ENCODE data around the gene FBXL3. TPM values are rescaled to one million over a fixed set of nuclear protein-coding genes. Genes with fewer than 3 reads are reported as not detected.

FBXL3 gene
- total RNA-seq, 5 donors from 2014 or later (not counting 1 experiment from before 2014, with no cell fraction given), result 58.6 to 89.1 (median 80.0) TPM

GRCh38 chr13:77040835-77041234, 13.9 kb upstream of the FBXL3 start:
- no peaks in the 10 kb centered on the region for H3K27me3 ChIP-seq (replicated peaks in 1 of 2; ENCODE audit: control insufficient read depth in 2 of 2, extremely low read depth in 1 of 2, insufficient read depth in 2 of 2, low read length in 1 of 2)
- H3K36me3 Mint-ChIP-seq, result peaks cover 14% of the 10 kb centered on the region
- H3K4me1 Mint-ChIP-seq, result peaks cover 4 to 7% (median 4%) of the 10 kb centered on the region in 3 donors
- ChIA-PET CTCF (no interaction called here), POLR2A (no interaction called here)
- peaks cover 0 to 11% of the 10 kb centered on the region in 2 donors for H3K36me3 ChIP-seq (ENCODE audit: control insufficient read depth in 2 of 2, extremely low read depth in 1 of 2, insufficient read depth in 1 of 2, low read length in 1 of 2)
- H3K4me1 ChIP-seq (ENCODE audit: control insufficient read depth in 1 of 2, extremely low read depth in 1 of 2, insufficient read depth in 2 of 2, low read length in 2 of 2), result no peaks in the 10 kb centered on the region
- H3K9me3 ChIP-seq, result no peaks in the 10 kb centered on the region
- H3K4me3 ChIP-seq (ENCODE audit: control insufficient read depth in 1 of 2, extremely low read depth in 1 of 2, low read length in 1 of 2), result no peak overlapping the region
- DNase-seq (no peak), ATAC-seq (replicated peaks in 1 of 4) (no peak)
- no peaks in the 10 kb centered on the region for H3K9me3 Mint-ChIP-seq
- WGBS (ENCODE audit: insufficient coverage), result 95% methylated on average over 7 of the region's 9 CpGs
- H3K4me3 Mint-ChIP-seq, result no peak overlapping the region
- H3K27ac Mint-ChIP-seq, result no peak overlapping the region
- no peak overlapping the region for H3K27ac ChIP-seq (ENCODE audit: low read length)
- no peaks in the 10 kb centered on the region for H3K27me3 Mint-ChIP-seq

GRCh38 chr13:77040076-77040475, 13.1 kb upstream of the FBXL3 start:
- ATAC-seq (replicated peaks in 1 of 4) (no peak), DNase-seq (no peak)
- Mint-ChIP-seq H3K4me3 (no peak overlapping the region), H3K27me3 (no peaks in the 10 kb centered on the region), H3K4me1 (peaks cover 4 to 7% (median 4%) of the 10 kb centered on the region in 3 donors), H3K27ac (no peak overlapping the region), H3K36me3 (peaks cover 12% of the 10 kb centered on the region), H3K9me3 (no peaks in the 10 kb centered on the region)
- Histone ChIP-seq H3K4me1 (ENCODE audit: control insufficient read depth in 1 of 2, extremely low read depth in 1 of 2, insufficient read depth in 2 of 2, low read length in 2 of 2) (no peaks in the 10 kb centered on the region), H3K27me3 (replicated peaks in 1 of 2; ENCODE audit: control insufficient read depth in 2 of 2, extremely low read depth in 1 of 2, insufficient read depth in 2 of 2, low read length in 1 of 2) (no peaks in the 10 kb centered on the region), H3K36me3 (ENCODE audit: control insufficient read depth in 2 of 2, extremely low read depth in 1 of 2, insufficient read depth in 1 of 2, low read length in 1 of 2) (peaks cover 0 to 5% of the 10 kb centered on the region in 2 donors), H3K27ac (ENCODE audit: low read length) (no peak overlapping the region), H3K4me3 (ENCODE audit: control insufficient read depth in 1 of 2, extremely low read depth in 1 of 2, low read length in 1 of 2) (no peak overlapping the region), H3K9me3 (no peaks in the 10 kb centered on the region)
- ChIA-PET CTCF (no interaction called here), POLR2A (interaction anchor here in 1 of 2 donors (0.7 kb wide), 1 partner anchor 132 kb away, joined by 3 read pairs; no protein-coding TSS in a partner anchor)
- WGBS (ENCODE audit: insufficient coverage), result 100% methylated on average over 4 of the region's 7 CpGs

- no peaks in the 10 kb centered on the region for H3K9me3 ChIP-seq
- no peak overlapping the region for H3K27ac ChIP-seq (ENCODE audit: low read length)
- H3K27me3 ChIP-seq (replicated peaks in 1 of 2; ENCODE audit: control insufficient read depth in 2 of 2, extremely low read depth in 1 of 2, insufficient read depth in 2 of 2, low read length in 1 of 2), result no peaks in the 10 kb centered on the region
- Mint-ChIP-seq H3K9me3 (no peaks in the 10 kb centered on the region), H3K4me3 (no peak overlapping the region), H3K36me3 (peaks cover 4% of the 10 kb centered on the region), H3K27ac (no peak overlapping the region), H3K27me3 (no peaks in the 10 kb centered on the region), H3K4me1 (peaks cover 4 to 7% (median 4%) of the 10 kb centered on the region in 3 donors)
- ChIA-PET POLR2A (no interaction called here), CTCF (no interaction called here)
- DNase-seq (no peak), ATAC-seq (replicated peaks in 1 of 4) (no peak)
- no CpG with 5 or more reads among the region's 5 CpGs for WGBS (ENCODE audit: insufficient coverage)
- H3K4me3 ChIP-seq (ENCODE audit: control insufficient read depth in 1 of 2, extremely low read depth in 1 of 2, low read length in 1 of 2), result no peak overlapping the region
- H3K4me1 ChIP-seq (ENCODE audit: control insufficient read depth in 1 of 2, extremely low read depth in 1 of 2, insufficient read depth in 2 of 2, low read length in 2 of 2), result no peaks in the 10 kb centered on the region
- no peaks in the 10 kb centered on the region for H3K36me3 ChIP-seq (ENCODE audit: control insufficient read depth in 2 of 2, extremely low read depth in 1 of 2, insufficient read depth in 1 of 2, low read length in 1 of 2)
Measured at GRCh38 chr13:77038907-77039480, 12.0 kb upstream of the FBXL3 start.

GRCh38 chr13:77036279-77036678, 9.3 kb upstream of the FBXL3 start:
- POLR2A ChIA-PET, result no interaction called here
- Histone ChIP-seq H3K9me3 (no peaks in the 10 kb centered on the region), H3K27ac (ENCODE audit: low read length) (no peak overlapping the region), H3K4me1 (ENCODE audit: control insufficient read depth in 1 of 2, extremely low read depth in 1 of 2, insufficient read depth in 2 of 2, low read length in 2 of 2) (no peaks in the 10 kb centered on the region), H3K4me3 (ENCODE audit: control insufficient read depth in 1 of 2, extremely low read depth in 1 of 2, low read length in 1 of 2) (no peak overlapping the region), H3K27me3 (replicated peaks in 1 of 2; ENCODE audit: control insufficient read depth in 2 of 2, extremely low read depth in 1 of 2, insufficient read depth in 2 of 2, low read length in 1 of 2) (no peaks in the 10 kb centered on the region), H3K36me3 (ENCODE audit: control insufficient read depth in 2 of 2, extremely low read depth in 1 of 2, insufficient read depth in 1 of 2, low read length in 1 of 2) (no peaks in the 10 kb centered on the region)
- Mint-ChIP-seq H3K4me3 (no peak overlapping the region), H3K4me1 (no peaks in the 10 kb centered on the region), H3K27ac (no peak overlapping the region), H3K27me3 (no peaks in the 10 kb centered on the region), H3K36me3 (no peaks in the 10 kb centered on the region), H3K9me3 (no peaks in the 10 kb centered on the region)
- CTCF ChIA-PET, result interaction anchor here in 1 of 2 donors (0.6 kb wide), 1 partner anchor 281 kb away, joined by 3 read pairs; no protein-coding TSS in a partner anchor
- WGBS (ENCODE audit: insufficient coverage), result no CpG with 5 or more reads among the region's 1 CpG
- DNase-seq (no peak), ATAC-seq (replicated peaks in 1 of 4) (no peak)

- H3K4me3 Mint-ChIP-seq, result no peak overlapping the region
- no peak for ATAC-seq (replicated peaks in 1 of 4)
- Histone ChIP-seq H3K27me3 (replicated peaks in 1 of 2; ENCODE audit: control insufficient read depth in 2 of 2, extremely low read depth in 1 of 2, insufficient read depth in 2 of 2, low read length in 1 of 2) (no peaks in the 10 kb centered on the region), H3K9me3 (no peaks in the 10 kb centered on the region), H3K36me3 (ENCODE audit: control insufficient read depth in 2 of 2, extremely low read depth in 1 of 2, insufficient read depth in 1 of 2, low read length in 1 of 2) (no peaks in the 10 kb centered on the region), H3K4me1 (ENCODE audit: control insufficient read depth in 1 of 2, extremely low read depth in 1 of 2, insufficient read depth in 2 of 2, low read length in 2 of 2) (no peaks in the 10 kb centered on the region), H3K27ac (ENCODE audit: low read length) (no peak overlapping the region), H3K4me3 (ENCODE audit: control insufficient read depth in 1 of 2, extremely low read depth in 1 of 2, low read length in 1 of 2) (no peak overlapping the region)
- no peaks in the 10 kb centered on the region for H3K9me3 Mint-ChIP-seq
- no peak overlapping the region for H3K27ac Mint-ChIP-seq
- H3K36me3 Mint-ChIP-seq, result no peaks in the 10 kb centered on the region
- H3K4me1 Mint-ChIP-seq, result no peaks in the 10 kb centered on the region
- POLR2A ChIA-PET, result no interaction called here
- CTCF ChIA-PET, result no interaction called here
- WGBS (ENCODE audit: insufficient coverage), result no CpG with 5 or more reads among the region's 5 CpGs
- H3K27me3 Mint-ChIP-seq, result no peaks in the 10 kb centered on the region
- DNase-seq, result no peak
Measured at GRCh38 chr13:77034881-77035280, 7.9 kb upstream of the FBXL3 start.

- Mint-ChIP-seq H3K4me3 (no peak overlapping the region), H3K27me3 (no peaks in the 10 kb centered on the region), H3K27ac (no peak overlapping the region), H3K36me3 (no peaks in the 10 kb centered on the region), H3K4me1 (no peaks in the 10 kb centered on the region), H3K9me3 (no peaks in the 10 kb centered on the region)
- ATAC-seq (replicated peaks in 1 of 4) (no peak), DNase-seq (no peak)
- ChIA-PET POLR2A (interaction anchor here in 1 of 2 donors (0.6 kb wide), 1 partner anchor 23 kb away, joined by 6 read pairs; no protein-coding TSS in a partner anchor), CTCF (no interaction called here)
- Histone ChIP-seq H3K27me3 (replicated peaks in 1 of 2; ENCODE audit: control insufficient read depth in 2 of 2, extremely low read depth in 1 of 2, insufficient read depth in 2 of 2, low read length in 1 of 2) (no peaks in the 10 kb centered on the region), H3K4me3 (ENCODE audit: control insufficient read depth in 1 of 2, extremely low read depth in 1 of 2, low read length in 1 of 2) (no peak overlapping the region), H3K27ac (ENCODE audit: low read length) (no peak overlapping the region), H3K4me1 (ENCODE audit: control insufficient read depth in 1 of 2, extremely low read depth in 1 of 2, insufficient read depth in 2 of 2, low read length in 2 of 2) (no peaks in the 10 kb centered on the region), H3K9me3 (no peaks in the 10 kb centered on the region), H3K36me3 (ENCODE audit: control insufficient read depth in 2 of 2, extremely low read depth in 1 of 2, insufficient read depth in 1 of 2, low read length in 1 of 2) (no peaks in the 10 kb centered on the region)
- WGBS (ENCODE audit: insufficient coverage), result no CpG with 5 or more reads among the region's 4 CpGs
Measured at GRCh38 chr13:77033717-77034302, 6.9 kb upstream of the FBXL3 start.
